Adrenal gland (tissue), 5 donors: ENCODE data around the gene HES4.

Experiments
- POLR2A ChIP-seq, 2 donors: fragments of 450-650 bp; IDR thresholded peaks; one replicate each; pipeline ENCODE4 v1.6.1; 2017; ENCODE audit warnings: antibody characterized with exemption in 2 of 2, mild to moderate bottlenecking in 2 of 2, moderate library complexity in 1 of 2
- TF ChIP-seq, protein P1 (sequence below), 6 experiments: fragments of 450-650 bp in 4 of 6; fragments of 200-600 bp in 2 of 6; sonication (generic) in 1 of 6; IDR thresholded peaks; 1 replicate in 5 of 6; 2 replicates in 1 of 6; pipeline versions ENCODE4 v1.5.1 to v1.8.0; 2016 to 2021; ENCODE audit warnings: antibody characterized with exemption in 6 of 6, mild to moderate bottlenecking in 2 of 6, moderate library complexity in 1 of 6
- donor health status: DM: no; HTN: no; CAD: no.

GRCh38 chr1:975365-975764 is 24.5 kb downstream of the HES4 start:
- TF ChIP-seq, protein P1, sequence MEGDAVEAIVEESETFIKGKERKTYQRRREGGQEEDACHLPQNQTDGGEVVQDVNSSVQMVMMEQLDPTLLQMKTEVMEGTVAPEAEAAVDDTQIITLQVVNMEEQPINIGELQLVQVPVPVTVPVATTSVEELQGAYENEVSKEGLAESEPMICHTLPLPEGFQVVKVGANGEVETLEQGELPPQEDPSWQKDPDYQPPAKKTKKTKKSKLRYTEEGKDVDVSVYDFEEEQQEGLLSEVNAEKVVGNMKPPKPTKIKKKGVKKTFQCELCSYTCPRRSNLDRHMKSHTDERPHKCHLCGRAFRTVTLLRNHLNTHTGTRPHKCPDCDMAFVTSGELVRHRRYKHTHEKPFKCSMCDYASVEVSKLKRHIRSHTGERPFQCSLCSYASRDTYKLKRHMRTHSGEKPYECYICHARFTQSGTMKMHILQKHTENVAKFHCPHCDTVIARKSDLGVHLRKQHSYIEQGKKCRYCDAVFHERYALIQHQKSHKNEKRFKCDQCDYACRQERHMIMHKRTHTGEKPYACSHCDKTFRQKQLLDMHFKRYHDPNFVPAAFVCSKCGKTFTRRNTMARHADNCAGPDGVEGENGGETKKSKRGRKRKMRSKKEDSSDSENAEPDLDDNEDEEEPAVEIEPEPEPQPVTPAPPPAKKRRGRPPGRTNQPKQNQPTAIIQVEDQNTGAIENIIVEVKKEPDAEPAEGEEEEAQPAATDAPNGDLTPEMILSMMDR (IDR thresholded peaks at IDR 0.05): no peak
- TF ChIP-seq POLR2A (IDR thresholded peaks at IDR 0.05): no peak
